ENCODE results near the gene CORO2B. TPM values are rescaled to one million over a fixed set of nuclear protein-coding genes. Genes with fewer than 3 reads are reported as not detected.

The CORO2B gene, protein sequence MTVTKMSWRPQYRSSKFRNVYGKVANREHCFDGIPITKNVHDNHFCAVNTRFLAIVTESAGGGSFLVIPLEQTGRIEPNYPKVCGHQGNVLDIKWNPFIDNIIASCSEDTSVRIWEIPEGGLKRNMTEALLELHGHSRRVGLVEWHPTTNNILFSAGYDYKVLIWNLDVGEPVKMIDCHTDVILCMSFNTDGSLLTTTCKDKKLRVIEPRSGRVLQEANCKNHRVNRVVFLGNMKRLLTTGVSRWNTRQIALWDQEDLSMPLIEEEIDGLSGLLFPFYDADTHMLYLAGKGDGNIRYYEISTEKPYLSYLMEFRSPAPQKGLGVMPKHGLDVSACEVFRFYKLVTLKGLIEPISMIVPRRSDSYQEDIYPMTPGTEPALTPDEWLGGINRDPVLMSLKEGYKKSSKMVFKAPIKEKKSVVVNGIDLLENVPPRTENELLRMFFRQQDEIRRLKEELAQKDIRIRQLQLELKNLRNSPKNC
- 7.2 TPM for total RNA-seq

DNA sequence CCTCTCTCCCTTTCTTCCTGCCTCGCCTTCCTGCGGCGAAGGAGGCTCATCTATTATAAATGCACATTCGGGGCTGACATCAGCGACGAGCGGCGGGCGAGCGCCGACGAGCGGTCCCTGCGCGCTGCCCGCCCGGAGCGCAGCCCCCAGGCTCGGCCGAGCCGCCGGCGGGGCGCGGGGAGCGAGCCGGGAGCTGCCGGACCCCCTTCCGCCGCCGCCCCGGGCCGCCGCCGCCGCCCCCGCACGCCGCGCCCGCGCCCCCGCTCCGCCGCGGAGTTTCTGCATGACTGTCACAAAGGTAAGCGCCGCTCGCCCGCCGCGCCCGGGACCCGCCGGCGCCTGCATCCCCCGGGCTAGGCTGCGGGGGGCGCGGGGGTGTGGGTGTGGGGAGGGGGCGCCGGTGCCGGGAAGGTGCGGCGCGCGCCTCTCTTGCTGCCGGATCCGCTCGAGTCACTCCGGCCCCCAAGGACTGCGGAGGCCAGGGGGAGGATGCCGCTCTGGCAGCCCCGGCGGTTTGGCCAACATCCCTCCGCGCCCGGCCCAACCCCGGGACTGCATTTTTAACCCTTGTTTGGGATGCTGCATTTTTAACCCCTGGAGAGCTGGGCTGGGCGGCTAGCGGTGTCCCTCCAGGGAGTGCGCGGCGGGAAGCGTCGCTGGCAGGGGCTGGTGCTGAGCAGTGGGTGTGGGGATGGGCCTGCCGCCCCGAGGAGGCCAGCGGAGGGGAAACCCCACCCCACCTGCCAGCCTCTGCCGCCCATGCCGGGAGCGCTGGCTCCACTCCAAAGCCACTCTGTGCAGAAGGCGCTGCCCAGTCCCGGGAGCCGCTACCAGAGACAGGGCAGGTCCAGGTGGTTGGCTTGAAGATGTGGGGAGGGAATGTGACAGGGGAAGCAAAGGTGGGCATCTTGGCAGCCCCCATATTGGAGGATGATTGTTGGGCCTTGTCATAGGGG lies at the start of gene CORO2B:
CORO2B (plus strand) TSS at position 14 of the 956 bp plus-strand sequence; CDS start at position 284, 270 bp downstream.

Other genes starting within 250 kb of the CORO2B start
- 12.9 TPM for gene ITGA11, start 146.8 kb upstream of the CORO2B start, total RNA-seq
- 89.6 TPM for gene ANP32A, start 241.9 kb downstream of the CORO2B start, total RNA-seq

Measured in metanephros (tissue), 1 donor.